ENCODE results near the gene PLA2G4D.

GRCh38 chr15:42065468-42065867 is 28.9 kb downstream of the PLA2G4D start:
- no peak for TF ChIP-seq RFX5 (IDR thresholded peaks at IDR 0.05; ENCODE audit: low read depth, low read length)
- TF ChIP-seq JUND (IDR thresholded peaks at IDR 0.05; ENCODE audit: low read depth, low read length) = no peak
- TF ChIP-seq SIN3A (IDR thresholded peaks at IDR 0.05; ENCODE audit: low read depth, low read length) = no peak
- TF ChIP-seq, protein P1, sequence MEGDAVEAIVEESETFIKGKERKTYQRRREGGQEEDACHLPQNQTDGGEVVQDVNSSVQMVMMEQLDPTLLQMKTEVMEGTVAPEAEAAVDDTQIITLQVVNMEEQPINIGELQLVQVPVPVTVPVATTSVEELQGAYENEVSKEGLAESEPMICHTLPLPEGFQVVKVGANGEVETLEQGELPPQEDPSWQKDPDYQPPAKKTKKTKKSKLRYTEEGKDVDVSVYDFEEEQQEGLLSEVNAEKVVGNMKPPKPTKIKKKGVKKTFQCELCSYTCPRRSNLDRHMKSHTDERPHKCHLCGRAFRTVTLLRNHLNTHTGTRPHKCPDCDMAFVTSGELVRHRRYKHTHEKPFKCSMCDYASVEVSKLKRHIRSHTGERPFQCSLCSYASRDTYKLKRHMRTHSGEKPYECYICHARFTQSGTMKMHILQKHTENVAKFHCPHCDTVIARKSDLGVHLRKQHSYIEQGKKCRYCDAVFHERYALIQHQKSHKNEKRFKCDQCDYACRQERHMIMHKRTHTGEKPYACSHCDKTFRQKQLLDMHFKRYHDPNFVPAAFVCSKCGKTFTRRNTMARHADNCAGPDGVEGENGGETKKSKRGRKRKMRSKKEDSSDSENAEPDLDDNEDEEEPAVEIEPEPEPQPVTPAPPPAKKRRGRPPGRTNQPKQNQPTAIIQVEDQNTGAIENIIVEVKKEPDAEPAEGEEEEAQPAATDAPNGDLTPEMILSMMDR (IDR thresholded peaks at IDR 0.05 in 2 of 3, conservative IDR thresholded peaks at IDR 0.05 in 1 of 3; ENCODE audit: control insufficient read depth in 2 of 3, extremely low read depth in 1 of 3, insufficient read depth in 1 of 3, low read depth in 3 of 3, low read length in 3 of 3) = no peak

Measured in GM12878 (cell line).